GM12878 (cell line): ENCODE data around the gene GABBR2. TPM values are rescaled to one million over a fixed set of nuclear protein-coding genes. Genes with fewer than 3 reads are reported as not detected.

Source experiments
- ATAC-seq: fragments of 200-7000 bp; cut with Tn5 transposase; 3 replicates; pipeline ENCODE4 v1.9.1; 2020; ENCODE audit warnings: mild to moderate bottlenecking, moderate library complexity
- BruUV-seq: library from RNA; stranded (reverse); fragments of 400-500 nt; replicated peaks from 2 replicates; lab custom pipeline; 2021; lab: Mats Ljungman, UMichigan
- CTCF ChIA-PET: fragments of 300-600 bp; sonication (Branson Sonifier 250); formaldehyde crosslinking; extraction: SDS; loops from one replicate; lab custom pipeline; 2021; ENCODE audit warnings: inconsistent platforms; lab: Yijun Ruan, JAX
- POLR2A ChIA-PET: fragments of 350-600 bp; formaldehyde crosslinking; extraction: SDS; loops from one replicate; lab custom pipeline; 2021; ENCODE audit warnings: inconsistent platforms; lab: Charles Lee
- RAD21 ChIA-PET: fragments of 300-600 bp; sonication (Branson Sonifier 250); formaldehyde crosslinking; loops from one replicate; lab custom pipeline; 2023; ENCODE audit warnings: antibody characterized with exemption; ENCODE audit not compliant: unreplicated experiment; lab: Charles Lee
- SMC1A ChIA-PET: fragments of 300-600 bp; sonication (Branson Sonifier 250); formaldehyde crosslinking; loops from one replicate; lab custom pipeline; 2023; ENCODE audit not compliant: unreplicated experiment, uncharacterized antibody; lab: Charles Lee
- DNase-seq: peaks from one replicate; pipeline ENCODE4 v3.0.0-alpha.2; 2011; ENCODE audit warnings: low read depth, low spot score
- FAIRE-seq: peaks from 3 replicates; lab custom pipeline; 2011; peaks lifted over from hg19 to GRCh38; lab: Jason Lieb, UNC
- H2AFZ ChIP-seq: 2 replicates; pipeline ENCODE4 v1.6.0; 2011; ENCODE audit warnings: low read depth, low read length, control low read depth; ENCODE audit not compliant: control insufficient read depth
- H3K27ac ChIP-seq: 2 replicates; pipeline ENCODE4 v1.5.1; 2011; ENCODE audit warnings: control low read depth; ENCODE audit not compliant: control insufficient read depth, insufficient read depth
- H3K27me3 ChIP-seq, 2 experiments: replicated peaks in 1 of 2; 2 replicates each; pipeline versions ENCODE4 v1.6.0 to v1.6.1; 2011; ENCODE audit warnings: low read length in 1 of 2; ENCODE audit not compliant: control insufficient read depth in 2 of 2, insufficient read depth in 2 of 2
- H3K36me3 ChIP-seq, 2 experiments: 2 replicates each; pipeline ENCODE4 v1.5.1; 2011; ENCODE audit warnings: low read length in 1 of 2; ENCODE audit not compliant: control insufficient read depth in 2 of 2, insufficient read depth in 2 of 2
- H3K4me1 ChIP-seq: 2 replicates; pipeline ENCODE4 v1.6.1; 2011; ENCODE audit warnings: mild to moderate bottlenecking, low read length, moderate library complexity, mixed read lengths; ENCODE audit not compliant: control insufficient read depth, insufficient read depth
- H3K4me2 ChIP-seq: 2 replicates; pipeline ENCODE4 v1.6.0; 2011; ENCODE audit warnings: control low read depth; ENCODE audit not compliant: control insufficient read depth, insufficient read depth
- H3K4me3 ChIP-seq: fragments of 200-600 bp; sonication (generic); 2 replicates; pipeline ENCODE4 v1.5.1; 2016
- H3K79me2 ChIP-seq: 2 replicates; pipeline ENCODE4 v1.6.0; 2011; ENCODE audit warnings: low read length; ENCODE audit not compliant: control insufficient read depth, insufficient read depth
- H3K9ac ChIP-seq: 2 replicates; pipeline ENCODE4 v1.8.0; 2011; ENCODE audit warnings: low read length, control low read depth, mixed read lengths; ENCODE audit not compliant: control insufficient read depth, insufficient read depth
- H3K9me3 ChIP-seq: replicated peaks from 3 replicates; pipeline ENCODE4 v1.5.1; 2011; ENCODE audit warnings: mild to moderate bottlenecking, low read length; ENCODE audit not compliant: control insufficient read depth, insufficient read depth
- H4K20me1 ChIP-seq: 2 replicates; pipeline ENCODE4 v1.6.0; 2011; ENCODE audit not compliant: control insufficient read depth, insufficient read depth
- ATF3 ChIP-seq: IDR thresholded peaks from 2 replicates; pipeline ENCODE4 v1.6.1; 2011; ENCODE audit warnings: low read depth, mild to moderate bottlenecking, low read length, moderate library complexity, borderline replicate concordance; ENCODE audit errors: extremely low read depth
- E4F1 ChIP-seq: fragments of 450-650 bp; IDR thresholded peaks from 2 replicates; pipeline ENCODE4 v1.6.1; 2018; ENCODE audit warnings: borderline replicate concordance, mild to moderate bottlenecking; ENCODE audit not compliant: partially characterized antibody
- HCFC1 ChIP-seq: fragments of 150-350 bp; IDR thresholded peaks from 2 replicates; pipeline ENCODE4 v1.6.1; 2014; ENCODE audit warnings: low read length
- MTA2 ChIP-seq: fragments of 450-650 bp; IDR thresholded peaks from 2 replicates; pipeline ENCODE4 v1.6.1; 2016; ENCODE audit warnings: low read depth, mild to moderate bottlenecking, moderate library complexity
- MYB ChIP-seq: fragments of 150-350 bp; IDR thresholded peaks from 2 replicates; pipeline ENCODE4 v1.6.1; 2014; ENCODE audit warnings: mild to moderate bottlenecking, low read depth, low read length, borderline replicate concordance
- NBN ChIP-seq: fragments of 450-650 bp; IDR thresholded peaks from 2 replicates; pipeline ENCODE4 v1.6.1; 2016
- SIX5 ChIP-seq: IDR thresholded peaks from 2 replicates; pipeline ENCODE4 v1.6.1; 2011; ENCODE audit warnings: mild to moderate bottlenecking, low read depth, low read length, moderate library complexity; ENCODE audit not compliant: severe bottlenecking
- TAF1 ChIP-seq: IDR thresholded peaks from 2 replicates; pipeline ENCODE4 v1.6.1; 2011; ENCODE audit warnings: mild to moderate bottlenecking, low read depth, low read length, borderline replicate concordance
- WGBS: methylation state at CpG from one replicate; pipeline ENCODE4 v1.1.6; 2016; ENCODE audit warnings: low lambda C conversion rate; ENCODE audit not compliant: insufficient replicate concordance, insufficient coverage; ENCODE audit errors: missing lambda C conversion rate; 5-methylcytosine and 5-hydroxymethylcytosine counted together
- in situ Hi-C: fragments of 300-500 bp; cut with MboI; formaldehyde crosslinking; loops from 9 replicates; pipeline ENCODE4 v1.14.3; 2018; ENCODE audit warnings: mixed read lengths
- intact Hi-C: fragments of 100-400 bp; cut with micrococcal nuclease; formaldehyde crosslinking; loops from one replicate; pipeline ENCODE4 v1.14.2; 2022; ENCODE audit not compliant: unreplicated experiment
- polyA plus RNA-seq, 11 experiments: library from polyadenylated mRNA; depleted of rRNA in 4 of 11; unstranded in 6 of 11; stranded (reverse) in 5 of 11; fragments of >200 nt; fragmentation: Nextera tagmentation in 4 of 11; fragmentation: Illumina TruSeq in 1 of 11; extraction: Ambion mirVana in 4 of 11; extraction: Trizol in 1 of 11; gene quantifications; 1 replicate in 1 of 11; 2 replicates in 10 of 11; pipeline versions ENCODE4 v1.2.1 to v1.2.3, GENCODE V29; 2011 to 2016; ENCODE audit warnings: inconsistent platforms in 2 of 11, missing spikeins in 2 of 11, low read depth in 1 of 11
- total RNA-seq, 4 experiments: library from RNA; depleted of rRNA in 3 of 4; stranded (reverse); fragments of >200 nt in 3 of 4; fragmentation: Illumina TruSeq in 1 of 4; extraction: Trizol in 1 of 4; gene quantifications; 2 replicates each; pipeline versions ENCODE4 v1.2.1 to v1.2.3, GENCODE V29; 2013 to 2021

Gene GABBR2
- total and polyA plus RNA-seq, 10 of the 15 experiments (the other 5 are each of a cell fraction or from before 2014, with no cell fraction given), result 0.02 to 2.2 (median 0.06) TPM; not detected in 2

- Histone ChIP-seq H3K79me2 (no peaks in the 10 kb centered on the region), H3K36me3 (no peaks in the 10 kb centered on the region), H3K27ac (no peak overlapping the region), H4K20me1 (no peaks in the 10 kb centered on the region), H2AFZ (peak overlapping the region; percentile 100), H3K4me2 (peak overlapping the region; percentile 99), H3K9ac (peak overlapping the region; percentile 92), H3K4me1 (peaks cover 4% of the 10 kb centered on the region), H3K9me3 (no peaks in the 10 kb centered on the region; the same call in 2 of the 3 replicates), H3K4me3 (peak overlapping the region; percentile 75), H3K27me3 (no peaks in the 10 kb centered on the region)
- 2% methylated on average over 12 of the region's 12 CpGs for WGBS
- POLR2A ChIA-PET, result interaction anchor here (0.6 to 2.2 kb wide), 10 partner anchors 43 to 354 kb away, joined by 3 to 10 read pairs (median 5); partner anchors contain the start of genes NANS and TRIM14
- ATAC-seq, result peak; percentile 3; the same call in 1 of the 3 replicates
- FAIRE-seq, result no peak
- SMC1A ChIA-PET, result interaction anchor here (0.6 to 3.1 kb wide), 18 partner anchors 20 to 366 kb away, joined by 3 to 26 read pairs (median 4); partner anchors contain the start of gene TRIM14
- TF ChIP-seq TAF1 (no peak), MTA2 (peak; percentile 12; the same call in 1 of the 2 replicates), NBN (no peak), E4F1 (peak; percentile 58), MYB (no peak), ATF3 (peak; percentile 5; the same call in 1 of the 2 replicates), SIX5 (peak; percentile 50), HCFC1 (peak; percentile 61)
- in situ Hi-C loops, result no loop called here
- DNase-seq, result no peak
- BruUV-seq, result TSS peak; percentile 85
- CTCF ChIA-PET, result interaction anchor here (0.6 to 6.5 kb wide), 20 partner anchors 14 to 354 kb away, joined by 3 to 49 read pairs (median 3); partner anchors contain the start of genes NANS, TRIM14 and TRMO
- intact Hi-C loops, result no loop called here
- RAD21 ChIA-PET, result interaction anchor here (0.6 to 2.8 kb wide), 16 partner anchors 9 to 540 kb away, joined by 3 to 21 read pairs (median 4); partner anchors contain the start of genes NANS, TRIM14 and TRMO
Observed at GRCh38 chr9:98256756-98257155, 452.0 kb downstream of the GABBR2 start.
